ENCODE measurements around the gene ZSCAN10. TPM values are rescaled to one million over a fixed set of nuclear protein-coding genes. Genes with fewer than 3 reads are reported as not detected.

Gene ZSCAN10
- total and polyA plus RNA-seq, 2 donors (not counting 1 experiment from before 2014, with no cell fraction given), result 0.02 TPM; not detected in 1

DNA sequence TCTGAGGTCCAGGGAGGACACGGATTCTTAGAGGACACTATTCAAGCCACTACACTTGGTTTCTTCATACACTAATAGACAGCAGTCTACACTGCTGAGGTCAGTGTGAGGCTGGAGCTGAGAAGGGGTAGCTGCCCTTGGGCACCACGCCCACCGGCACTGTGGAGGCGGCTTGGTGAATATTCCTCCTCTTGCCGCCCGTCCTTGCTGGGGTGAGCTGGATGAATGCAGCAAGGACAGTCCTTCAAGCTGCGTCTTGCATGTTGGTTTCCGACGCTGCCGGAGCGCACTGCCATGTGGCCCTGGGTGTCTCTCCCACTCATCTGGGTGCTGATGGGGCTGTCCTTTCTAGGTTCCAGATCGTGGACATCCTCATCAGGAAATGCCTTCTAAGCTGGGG, 15.9 kb upstream of the ZSCAN10 start:
- Histone ChIP-seq H3K27ac (ENCODE audit: insufficient read depth, low read length) (no peak overlapping the region), H3K9ac (ENCODE audit: insufficient read depth, low read length) (no peak overlapping the region), H3K9me3 (ENCODE audit: control insufficient read depth, insufficient read depth, low read depth, low read length) (no peaks in the 10 kb centered on the region), H3K36me3 (ENCODE audit: control insufficient read depth, insufficient read depth, low read length) (peaks cover 13% of the 10 kb centered on the region), H3K79me2 (ENCODE audit: control insufficient read depth, insufficient read depth, low read length) (peaks cover 3% of the 10 kb centered on the region), H3K4me2 (ENCODE audit: extremely low read depth, insufficient read depth, low read length) (no peak overlapping the region), H4K20me1 (ENCODE audit: control insufficient read depth, extremely low read depth, insufficient read depth, low read length) (no peaks in the 10 kb centered on the region), H3K4me3 (replicated peaks in 1 of 4; ENCODE audit: control extremely low read depth in 1 of 4, insufficient read depth in 1 of 4, low read depth in 3 of 4, low read length in 4 of 4) (no peak overlapping the region), H2AFZ (ENCODE audit: low read length) (no peak overlapping the region), H3K27me3 (ENCODE audit: control insufficient read depth, insufficient read depth, low read length) (no peaks in the 10 kb centered on the region), H3K4me1 (ENCODE audit: control insufficient read depth, extremely low read depth, insufficient read depth, low read length) (peaks cover 4% of the 10 kb centered on the region)
- TF ChIP-seq EZH2 (IDR thresholded peaks at IDR 0.05; ENCODE audit: low read length, missing control alignments), result no peak
- TF ChIP-seq, protein P1, sequence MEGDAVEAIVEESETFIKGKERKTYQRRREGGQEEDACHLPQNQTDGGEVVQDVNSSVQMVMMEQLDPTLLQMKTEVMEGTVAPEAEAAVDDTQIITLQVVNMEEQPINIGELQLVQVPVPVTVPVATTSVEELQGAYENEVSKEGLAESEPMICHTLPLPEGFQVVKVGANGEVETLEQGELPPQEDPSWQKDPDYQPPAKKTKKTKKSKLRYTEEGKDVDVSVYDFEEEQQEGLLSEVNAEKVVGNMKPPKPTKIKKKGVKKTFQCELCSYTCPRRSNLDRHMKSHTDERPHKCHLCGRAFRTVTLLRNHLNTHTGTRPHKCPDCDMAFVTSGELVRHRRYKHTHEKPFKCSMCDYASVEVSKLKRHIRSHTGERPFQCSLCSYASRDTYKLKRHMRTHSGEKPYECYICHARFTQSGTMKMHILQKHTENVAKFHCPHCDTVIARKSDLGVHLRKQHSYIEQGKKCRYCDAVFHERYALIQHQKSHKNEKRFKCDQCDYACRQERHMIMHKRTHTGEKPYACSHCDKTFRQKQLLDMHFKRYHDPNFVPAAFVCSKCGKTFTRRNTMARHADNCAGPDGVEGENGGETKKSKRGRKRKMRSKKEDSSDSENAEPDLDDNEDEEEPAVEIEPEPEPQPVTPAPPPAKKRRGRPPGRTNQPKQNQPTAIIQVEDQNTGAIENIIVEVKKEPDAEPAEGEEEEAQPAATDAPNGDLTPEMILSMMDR (conservative IDR thresholded peaks at IDR 0.05 in 1 of 2, IDR thresholded peaks at IDR 0.05 in 1 of 2; ENCODE audit: low read depth in 1 of 2, low read length in 2 of 2), result no peak
- DNase-seq (ENCODE audit: low read depth in 2 of 2), result no peak

DNA sequence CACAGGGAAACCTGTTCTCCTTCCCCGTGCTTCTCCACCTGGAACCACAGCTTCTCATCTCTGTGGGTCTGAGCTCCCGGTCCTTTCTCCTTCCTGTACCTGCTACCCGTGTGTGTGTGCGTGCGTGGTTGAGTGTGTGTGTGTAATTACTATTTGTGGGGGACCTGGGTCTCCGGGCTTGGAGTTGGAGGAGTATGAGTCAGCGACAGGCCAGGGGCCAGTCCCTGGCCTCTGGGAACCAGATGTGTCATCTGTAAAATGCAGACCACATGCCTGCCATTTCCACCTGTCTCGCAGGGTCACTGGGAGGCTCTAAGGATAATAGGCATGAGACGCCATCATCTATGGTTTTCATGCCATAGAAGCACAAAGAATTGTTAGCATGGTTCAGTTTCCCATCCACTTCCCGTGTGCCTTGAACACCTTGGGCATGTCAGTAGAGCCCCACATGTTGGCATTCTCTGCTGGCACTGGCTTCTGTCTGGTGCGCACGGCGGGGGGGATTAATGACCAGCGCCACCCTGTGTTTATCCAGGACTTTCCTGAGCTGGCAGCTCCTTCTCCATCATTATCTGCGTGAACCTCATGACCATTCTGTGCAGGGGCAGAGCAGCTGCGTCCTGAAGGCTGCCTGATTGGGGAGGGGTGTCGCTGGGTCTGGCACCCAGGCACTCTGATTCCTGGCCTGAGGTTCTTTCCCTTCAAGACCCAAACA, 14.8 kb upstream of the ZSCAN10 start:
- Histone ChIP-seq H3K79me2 (ENCODE audit: control insufficient read depth, insufficient read depth, low read length) (peaks cover 3% of the 10 kb centered on the region), H3K36me3 (ENCODE audit: control insufficient read depth, insufficient read depth, low read length) (peaks cover 8% of the 10 kb centered on the region), H3K27ac (ENCODE audit: insufficient read depth, low read length) (no peak overlapping the region), H3K9ac (ENCODE audit: insufficient read depth, low read length) (no peak overlapping the region), H4K20me1 (ENCODE audit: control insufficient read depth, extremely low read depth, insufficient read depth, low read length) (no peaks in the 10 kb centered on the region), H3K4me1 (ENCODE audit: control insufficient read depth, extremely low read depth, insufficient read depth, low read length) (peaks cover 4% of the 10 kb centered on the region), H3K27me3 (ENCODE audit: control insufficient read depth, insufficient read depth, low read length) (no peaks in the 10 kb centered on the region), H2AFZ (ENCODE audit: low read length) (no peak overlapping the region), H3K9me3 (ENCODE audit: control insufficient read depth, insufficient read depth, low read depth, low read length) (no peaks in the 10 kb centered on the region), H3K4me2 (ENCODE audit: extremely low read depth, insufficient read depth, low read length) (peak overlapping the region; percentile 74), H3K4me3 (replicated peaks in 1 of 4; ENCODE audit: control extremely low read depth in 1 of 4, insufficient read depth in 1 of 4, low read depth in 3 of 4, low read length in 4 of 4) (peak overlapping the region; percentile 70 to 97 (median 87))
- peak in 1 of 2 donors; percentile 34 for DNase-seq (ENCODE audit: low read depth in 2 of 2)
- TF ChIP-seq, protein P1 (conservative IDR thresholded peaks at IDR 0.05 in 1 of 2, IDR thresholded peaks at IDR 0.05 in 1 of 2; ENCODE audit: low read depth in 1 of 2, low read length in 2 of 2), result no peak
- TF ChIP-seq EZH2 (IDR thresholded peaks at IDR 0.05; ENCODE audit: low read length, missing control alignments), result no peak

DNA sequence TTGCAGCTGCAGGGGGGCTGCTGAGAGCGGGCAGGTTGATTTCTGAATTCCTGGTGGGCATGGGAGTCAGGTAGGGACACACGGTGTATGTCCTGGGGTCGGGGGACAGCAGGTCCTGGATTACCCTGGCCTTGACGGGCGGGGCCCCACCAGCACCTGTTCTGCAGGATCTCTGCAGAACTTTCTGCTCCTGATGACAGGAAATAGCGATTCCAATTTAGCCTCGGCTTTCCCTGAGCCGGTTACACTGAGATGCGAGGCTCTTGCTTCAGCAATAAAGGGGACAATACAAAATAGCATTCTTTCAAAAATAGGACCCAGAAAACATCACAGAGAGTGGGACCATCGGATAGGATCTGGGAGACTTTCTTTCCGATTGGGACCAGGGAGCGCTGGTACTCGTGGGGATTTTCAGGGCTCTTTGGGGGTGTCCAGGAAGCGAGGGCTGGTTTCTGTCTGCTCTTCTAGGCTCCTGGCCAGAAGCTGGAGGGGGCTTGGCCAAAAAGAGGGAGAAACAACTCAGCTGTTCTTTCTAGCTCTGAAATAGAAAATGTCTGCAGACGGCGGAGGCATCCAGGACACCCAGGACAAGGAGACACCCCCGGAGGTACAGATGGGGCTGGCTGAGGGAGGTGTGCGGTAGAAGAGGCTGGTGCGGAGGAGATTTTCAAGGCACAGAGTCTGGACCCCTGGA, 13.9 kb upstream of the ZSCAN10 start:
- peak overlapping the region; percentile 68 for H2AFZ ChIP-seq (ENCODE audit: low read length)
- peaks cover 5% of the 10 kb centered on the region for H3K36me3 ChIP-seq (ENCODE audit: control insufficient read depth, insufficient read depth, low read length)
- H3K27ac ChIP-seq (ENCODE audit: insufficient read depth, low read length), result no peak overlapping the region
- H4K20me1 ChIP-seq (ENCODE audit: control insufficient read depth, extremely low read depth, insufficient read depth, low read length), result no peaks in the 10 kb centered on the region
- H3K9ac ChIP-seq (ENCODE audit: insufficient read depth, low read length), result peak overlapping the region; percentile 61
- DNase-seq (ENCODE audit: low read depth in 2 of 2), result peak; percentile 13 to 49
- peak overlapping the region; percentile 74 for H3K4me2 ChIP-seq (ENCODE audit: extremely low read depth, insufficient read depth, low read length)
- H3K79me2 ChIP-seq (ENCODE audit: control insufficient read depth, insufficient read depth, low read length), result peaks cover 3% of the 10 kb centered on the region
- H3K4me1 ChIP-seq (ENCODE audit: control insufficient read depth, extremely low read depth, insufficient read depth, low read length), result peaks cover 4% of the 10 kb centered on the region
- peak overlapping the region; percentile 70 to 97 (median 87) for H3K4me3 ChIP-seq (replicated peaks in 1 of 4; ENCODE audit: control extremely low read depth in 1 of 4, insufficient read depth in 1 of 4, low read depth in 3 of 4, low read length in 4 of 4)
- no peak for TF ChIP-seq EZH2 (IDR thresholded peaks at IDR 0.05; ENCODE audit: low read length, missing control alignments)
- TF ChIP-seq, protein P1 (conservative IDR thresholded peaks at IDR 0.05 in 1 of 2, IDR thresholded peaks at IDR 0.05 in 1 of 2; ENCODE audit: low read depth in 1 of 2, low read length in 2 of 2), result no peak
- no peaks in the 10 kb centered on the region for H3K9me3 ChIP-seq (ENCODE audit: control insufficient read depth, insufficient read depth, low read depth, low read length)
- H3K27me3 ChIP-seq (ENCODE audit: control insufficient read depth, insufficient read depth, low read length), result no peaks in the 10 kb centered on the region
